Measurements from ENCODE around the gene ZNF385C. TPM values are rescaled to one million over a fixed set of nuclear protein-coding genes. Genes with fewer than 3 reads are reported as not detected.

ZNF385C gene
- total and polyA plus RNA-seq, 12 donors = 0.07 to 0.16 (median 0.11) TPM; not detected in 6

- TF ChIP-seq POLR2A (IDR thresholded peaks at IDR 0.05) = no peak
- TF ChIP-seq CTCF (IDR thresholded peaks at IDR 0.05) = no peak
- intact Hi-C loops (cut with DNase I) = no loop called here
- Histone ChIP-seq H3K36me3 (replicated peaks in 1 of 2) (no peaks in the 10 kb centered on the region), H3K27me3 (no peaks in the 10 kb centered on the region), H3K4me1 (replicated peaks in 1 of 2) (peaks cover 0 to 6% of the 10 kb centered on the region in 2 donors), H3K9me3 (replicated peaks in 1 of 3) (no peaks in the 10 kb centered on the region), H3K27ac (no peak overlapping the region), H3K4me3 (no peak overlapping the region)
- no peak for DNase-seq
- WGBS, 4 donors = 64 to 88% (median 85%) methylated on average over 1 of the region's 1 CpG
Observed at GRCh38 chr17:42045719-42046118, 52.6 kb downstream of the ZNF385C start.

GRCh38 chr17:42042598-42043319 is 55.5 kb downstream of the ZNF385C start:
- Histone ChIP-seq H3K9me3 (replicated peaks in 1 of 3) (no peaks in the 10 kb centered on the region), H3K36me3 (replicated peaks in 1 of 2) (no peaks in the 10 kb centered on the region), H3K4me3 (no peak overlapping the region), H3K27me3 (no peaks in the 10 kb centered on the region), H3K4me1 (replicated peaks in 1 of 2) (no peaks in the 10 kb centered on the region), H3K27ac (no peak overlapping the region)
- DNase-seq = no peak
- TF ChIP-seq POLR2A (IDR thresholded peaks at IDR 0.05) (no peak), CTCF (IDR thresholded peaks at IDR 0.05) (no peak)
- 91 to 95% (median 92%) methylated on average over 8 to 20 of the region's 20 CpGs for WGBS, 4 donors
- intact Hi-C loops (cut with DNase I) = no loop called here

DNA sequence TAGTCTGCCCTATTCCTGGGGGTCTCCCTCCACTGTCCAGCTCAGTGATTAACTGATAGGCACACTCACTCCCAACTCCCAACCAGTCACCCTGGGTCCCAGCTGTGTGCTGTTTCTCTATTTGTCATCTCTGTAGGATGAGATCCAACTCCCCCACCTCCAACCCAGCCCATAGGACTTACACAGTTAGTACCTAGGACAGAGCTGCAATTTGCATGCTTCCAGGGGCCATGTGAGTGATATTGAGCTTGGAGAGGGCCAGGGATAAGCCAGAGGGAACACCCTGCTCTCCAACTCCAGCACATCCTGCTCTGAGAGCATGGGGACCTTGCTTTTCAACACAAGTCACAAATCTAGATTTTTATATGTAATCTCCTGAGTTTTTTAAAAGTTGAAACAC is 56.7 kb downstream of the ZNF385C start:
- Histone ChIP-seq H3K9me3 (replicated peaks in 1 of 3) (no peaks in the 10 kb centered on the region), H3K4me1 (replicated peaks in 1 of 2) (no peaks in the 10 kb centered on the region), H3K27ac (no peak overlapping the region), H3K27me3 (no peaks in the 10 kb centered on the region), H3K36me3 (replicated peaks in 1 of 2) (no peaks in the 10 kb centered on the region), H3K4me3 (no peak overlapping the region)
- intact Hi-C loops (cut with DNase I) = no loop called here
- DNase-seq = no peak
- TF ChIP-seq CTCF (IDR thresholded peaks at IDR 0.05) (no peak), POLR2A (IDR thresholded peaks at IDR 0.05) (no peak)

GRCh38 chr17:42040818-42041217 is 57.5 kb downstream of the ZNF385C start:
- WGBS, 4 donors = 95 to 100% (median 96%) methylated on average over 2 to 10 of the region's 10 CpGs
- no peaks in the 10 kb centered on the region for H3K9me3 ChIP-seq (replicated peaks in 1 of 3)
- no peak overlapping the region for H3K4me3 ChIP-seq
- no peak for DNase-seq
- H3K27ac ChIP-seq = no peak overlapping the region
- intact Hi-C loops (cut with DNase I) = no loop called here
- no peaks in the 10 kb centered on the region for H3K36me3 ChIP-seq (replicated peaks in 1 of 2)
- H3K27me3 ChIP-seq = no peaks in the 10 kb centered on the region
- no peaks in the 10 kb centered on the region for H3K4me1 ChIP-seq (replicated peaks in 1 of 2)
- TF ChIP-seq CTCF (IDR thresholded peaks at IDR 0.05) (no peak), POLR2A (IDR thresholded peaks at IDR 0.05) (no peak)
